ENCODE results near the gene PCCB.
"Not testable (repeated sequence)": the region's sequence is repeated elsewhere in the genome, so short reads cannot be mapped to it uniquely, and the experiment has no call there.

DNA sequence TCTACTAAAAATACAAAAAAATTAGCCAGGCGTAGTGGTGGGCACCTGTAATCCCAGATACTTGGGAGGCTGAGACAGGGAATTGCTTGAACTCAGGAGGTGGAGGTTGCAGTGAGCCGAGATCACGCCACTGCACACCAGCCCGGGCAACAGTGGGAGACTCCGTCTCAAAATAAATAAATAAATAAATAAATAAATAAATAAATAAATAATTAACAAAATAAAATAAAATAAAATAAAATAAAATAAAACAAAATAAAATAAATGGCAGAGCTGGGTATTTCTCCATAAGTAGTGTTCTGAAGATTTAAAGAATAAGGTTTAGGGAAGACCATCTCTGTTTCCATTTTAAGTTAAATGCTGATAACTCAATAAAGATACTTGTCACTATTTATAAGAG is 125.7 kb downstream of the PCCB start:
- TF ChIP-seq, protein P1, sequence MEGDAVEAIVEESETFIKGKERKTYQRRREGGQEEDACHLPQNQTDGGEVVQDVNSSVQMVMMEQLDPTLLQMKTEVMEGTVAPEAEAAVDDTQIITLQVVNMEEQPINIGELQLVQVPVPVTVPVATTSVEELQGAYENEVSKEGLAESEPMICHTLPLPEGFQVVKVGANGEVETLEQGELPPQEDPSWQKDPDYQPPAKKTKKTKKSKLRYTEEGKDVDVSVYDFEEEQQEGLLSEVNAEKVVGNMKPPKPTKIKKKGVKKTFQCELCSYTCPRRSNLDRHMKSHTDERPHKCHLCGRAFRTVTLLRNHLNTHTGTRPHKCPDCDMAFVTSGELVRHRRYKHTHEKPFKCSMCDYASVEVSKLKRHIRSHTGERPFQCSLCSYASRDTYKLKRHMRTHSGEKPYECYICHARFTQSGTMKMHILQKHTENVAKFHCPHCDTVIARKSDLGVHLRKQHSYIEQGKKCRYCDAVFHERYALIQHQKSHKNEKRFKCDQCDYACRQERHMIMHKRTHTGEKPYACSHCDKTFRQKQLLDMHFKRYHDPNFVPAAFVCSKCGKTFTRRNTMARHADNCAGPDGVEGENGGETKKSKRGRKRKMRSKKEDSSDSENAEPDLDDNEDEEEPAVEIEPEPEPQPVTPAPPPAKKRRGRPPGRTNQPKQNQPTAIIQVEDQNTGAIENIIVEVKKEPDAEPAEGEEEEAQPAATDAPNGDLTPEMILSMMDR (IDR thresholded peaks at IDR 0.05), result not testable (repeated sequence)
- TF ChIP-seq POLR2A (IDR thresholded peaks at IDR 0.05), result not testable (repeated sequence)
